ENCODE results near the gene TKTL1. TPM values are rescaled to one million over a fixed set of nuclear protein-coding genes. Genes with fewer than 3 reads are reported as not detected.

TKTL1 gene
- total RNA-seq, 1 donor from 2014 or later = not detected

GRCh38 chrX:154304846-154305245 is 9.3 kb downstream of the TKTL1 start:
- no peak for FAIRE-seq
- Histone ChIP-seq H3K27me3 (ENCODE audit: control insufficient read depth, insufficient read depth, low read length) (no peaks in the 10 kb centered on the region), H3K4me3 (ENCODE audit: low read depth, low read length) (no peak overlapping the region), H3K36me3 (ENCODE audit: control insufficient read depth, insufficient read depth, low read length) (no peaks in the 10 kb centered on the region)
- no peak for DNase-seq (ENCODE audit: low read depth)
- no peak for TF ChIP-seq CTCF (IDR thresholded peaks at IDR 0.05; ENCODE audit: insufficient read depth, low read length, severe bottlenecking)

- Histone ChIP-seq H3K27me3 (ENCODE audit: control insufficient read depth, insufficient read depth, low read length) (no peaks in the 10 kb centered on the region), H3K4me3 (ENCODE audit: low read depth, low read length) (no peak overlapping the region), H3K36me3 (ENCODE audit: control insufficient read depth, insufficient read depth, low read length) (no peaks in the 10 kb centered on the region)
- FAIRE-seq (no peak), DNase-seq (ENCODE audit: low read depth) (no peak)
- TF ChIP-seq CTCF (IDR thresholded peaks at IDR 0.05; ENCODE audit: insufficient read depth, low read length, severe bottlenecking) = no peak
These were observed 10.1 kb downstream of the TKTL1 start for GRCh38 chrX:154305541-154306205.

- H3K36me3 ChIP-seq (ENCODE audit: control insufficient read depth, insufficient read depth, low read length) = no peaks in the 10 kb centered on the region
- FAIRE-seq (no peak), DNase-seq (ENCODE audit: low read depth) (no peak)
- TF ChIP-seq CTCF (IDR thresholded peaks at IDR 0.05; ENCODE audit: insufficient read depth, low read length, severe bottlenecking) = no peak
- H3K4me3 ChIP-seq (ENCODE audit: low read depth, low read length) = no peak overlapping the region
- no peaks in the 10 kb centered on the region for H3K27me3 ChIP-seq (ENCODE audit: control insufficient read depth, insufficient read depth, low read length)
These were observed 11.6 kb downstream of the TKTL1 start for GRCh38 chrX:154307202-154307601.

- H3K27me3 ChIP-seq (ENCODE audit: control insufficient read depth, insufficient read depth, low read length) = no peaks in the 10 kb centered on the region
- no peak overlapping the region for H3K4me3 ChIP-seq (ENCODE audit: low read depth, low read length)
- TF ChIP-seq CTCF (IDR thresholded peaks at IDR 0.05; ENCODE audit: insufficient read depth, low read length, severe bottlenecking) = peak; percentile 70
- FAIRE-seq = peak; percentile 36
- peak; percentile 32 for DNase-seq (ENCODE audit: low read depth)
- H3K36me3 ChIP-seq (ENCODE audit: control insufficient read depth, insufficient read depth, low read length) = no peaks in the 10 kb centered on the region
These were observed 12.7 kb downstream of the TKTL1 start for GRCh38 chrX:154308108-154308946.

- DNase-seq (ENCODE audit: low read depth) (no peak), FAIRE-seq (no peak)
- no peaks in the 10 kb centered on the region for H3K27me3 ChIP-seq (ENCODE audit: control insufficient read depth, insufficient read depth, low read length)
- H3K36me3 ChIP-seq (ENCODE audit: control insufficient read depth, insufficient read depth, low read length) = no peaks in the 10 kb centered on the region
- H3K4me3 ChIP-seq (ENCODE audit: low read depth, low read length) = no peak overlapping the region
- no peak for TF ChIP-seq CTCF (IDR thresholded peaks at IDR 0.05; ENCODE audit: insufficient read depth, low read length, severe bottlenecking)
These were observed 13.6 kb downstream of the TKTL1 start for GRCh38 chrX:154309041-154309775.
